Left renal pelvis (tissue), 4 donors: Measurements from ENCODE around the gene VTI1A. TPM values are rescaled to one million over a fixed set of nuclear protein-coding genes. Genes with fewer than 3 reads are reported as not detected.

Source experiments
- DNase-seq, 4 donors: peaks; one replicate each; pipeline ENCODE4 v3.0.0-alpha.2; 2013; ENCODE audit warnings: low read depth in 4 of 4, low spot score in 3 of 4
- polyA plus RNA-seq, 4 donors: library from polyadenylated mRNA; unstranded; fragments of 120-200 nt; gene quantifications; one replicate each; pipeline ENCODE4 v1.2.1, GENCODE V29; 2013; ENCODE audit not compliant: insufficient read length in 4 of 4

The VTI1A gene
- polyA plus RNA-seq, 4 donors = 13.9 to 21.5 (median 20.5) TPM

- no peak for DNase-seq
Observed at GRCh38 chr10:112741830-112742402, 294.9 kb downstream of the VTI1A start.

DNA sequence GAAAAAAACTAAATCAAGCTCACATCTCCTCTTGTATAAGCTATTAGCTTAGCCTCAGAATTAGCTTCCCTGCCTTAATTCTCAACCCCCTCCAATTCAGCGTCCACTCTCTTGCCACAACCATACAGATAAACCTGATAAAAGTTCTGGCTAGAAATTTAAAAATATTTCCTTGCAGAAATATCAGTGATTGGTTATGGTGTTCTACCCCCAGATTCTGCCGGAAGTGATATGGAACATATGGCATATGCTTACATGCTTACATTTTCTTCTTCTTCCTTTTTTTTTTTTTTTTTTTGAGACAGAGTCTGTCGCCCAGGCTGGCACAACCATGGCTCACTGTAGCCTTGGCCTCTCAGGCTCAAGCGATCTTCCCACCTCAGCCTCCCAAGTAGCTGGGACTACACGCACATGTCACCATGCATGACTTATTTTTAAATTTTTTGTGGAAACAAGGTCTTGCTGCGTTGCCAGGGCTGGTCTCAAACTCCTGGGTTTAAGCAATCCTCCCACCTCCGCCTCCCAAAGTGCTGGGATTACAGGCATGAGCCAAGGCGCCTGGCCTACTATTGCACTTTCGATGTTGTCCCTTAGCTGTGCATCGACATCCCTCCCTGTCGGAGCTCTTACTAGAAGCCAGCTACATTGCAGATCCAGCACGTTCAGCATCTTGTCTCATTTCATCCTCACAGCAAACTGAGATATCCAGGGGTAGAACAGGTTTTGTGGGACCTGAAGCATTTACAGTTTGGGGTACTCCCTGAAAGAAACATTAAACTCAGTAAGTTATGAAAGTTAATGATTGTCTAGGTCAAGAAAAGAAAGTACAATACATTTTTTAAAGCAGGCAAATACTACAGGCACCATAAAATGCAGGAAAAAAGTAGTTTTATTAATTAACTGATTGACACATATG, 297.4 kb downstream of the VTI1A start:
- no peak for DNase-seq

DNA sequence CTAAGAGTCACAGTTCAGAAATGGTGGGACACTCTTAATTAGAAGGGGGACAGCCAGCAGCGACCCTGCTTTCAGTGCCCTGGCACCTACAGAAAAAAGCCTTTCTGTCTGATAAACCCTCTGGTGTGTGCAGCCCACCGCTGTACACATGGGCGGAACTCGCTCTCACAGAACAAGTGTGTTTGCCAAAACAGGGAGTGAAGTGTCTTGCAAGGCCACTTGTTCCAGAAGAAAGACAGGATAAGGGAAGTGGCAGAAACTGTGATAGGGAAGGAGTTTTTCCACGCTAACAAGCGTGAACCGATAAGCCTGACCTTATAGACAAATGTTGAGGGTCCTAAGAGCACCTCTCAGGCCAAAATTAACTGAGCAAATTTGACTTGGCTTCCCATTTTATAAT, 299.3 kb downstream of the VTI1A start:
- DNase-seq = no peak

DNA sequence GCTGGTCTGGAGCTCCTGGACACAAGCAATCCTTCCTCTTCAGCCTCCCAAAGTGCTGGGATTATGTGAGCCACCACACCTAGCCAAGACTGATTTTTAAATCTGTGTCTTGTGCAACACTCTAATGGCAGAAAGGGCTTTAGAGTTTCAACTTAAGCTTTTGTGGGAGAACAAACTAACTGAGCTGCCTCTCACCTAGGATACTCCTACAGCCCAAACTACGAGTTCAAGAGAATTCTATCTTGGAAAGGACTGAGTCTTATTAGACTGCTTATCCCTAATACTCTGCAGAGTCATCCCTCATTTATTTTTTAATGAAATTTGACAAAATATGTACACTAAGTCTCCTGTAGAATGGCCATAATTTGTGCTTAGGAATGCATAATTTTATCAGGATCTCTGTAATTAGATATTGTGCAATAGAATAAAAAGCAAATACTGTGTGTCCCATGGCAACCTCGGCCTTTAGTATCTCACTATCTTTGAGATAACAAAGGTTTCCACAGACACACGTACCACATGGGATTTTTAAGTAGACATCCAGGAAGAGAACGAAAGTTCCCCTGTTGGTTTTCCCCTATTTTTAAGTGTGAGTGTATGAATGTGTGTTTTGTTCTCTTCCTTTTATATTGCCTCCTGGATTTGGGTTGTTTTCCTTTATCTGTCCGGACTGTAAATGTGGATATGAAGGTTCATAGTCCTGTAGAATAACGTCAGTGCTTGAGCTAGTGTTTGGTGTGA, 303.6 kb downstream of the VTI1A start:
- DNase-seq = no peak

DNA sequence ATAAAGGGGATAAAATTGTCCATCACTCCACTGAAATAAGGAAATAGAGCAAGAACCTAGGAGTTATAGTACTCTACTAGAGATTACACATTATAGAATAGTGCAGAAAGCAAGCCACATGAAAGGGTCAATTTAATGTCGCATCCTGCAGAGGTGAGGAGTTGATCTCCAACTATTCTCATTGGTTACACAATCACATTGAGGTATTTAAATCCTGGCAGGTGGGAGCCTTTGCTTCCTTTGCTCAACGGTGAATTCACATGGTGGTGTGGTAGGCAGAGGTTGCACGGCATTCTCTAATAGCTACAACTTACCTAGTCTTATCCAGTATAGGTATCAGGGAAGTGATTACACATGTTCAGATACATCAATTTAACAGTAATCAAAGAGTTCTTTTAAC, 304.6 kb downstream of the VTI1A start:
- no peak for DNase-seq

GRCh38 chr10:112752288-112752687, 305.3 kb downstream of the VTI1A start:
- DNase-seq = no peak

GRCh38 chr10:112753961-112754411, 307.0 kb downstream of the VTI1A start:
- DNase-seq = no peak

DNA sequence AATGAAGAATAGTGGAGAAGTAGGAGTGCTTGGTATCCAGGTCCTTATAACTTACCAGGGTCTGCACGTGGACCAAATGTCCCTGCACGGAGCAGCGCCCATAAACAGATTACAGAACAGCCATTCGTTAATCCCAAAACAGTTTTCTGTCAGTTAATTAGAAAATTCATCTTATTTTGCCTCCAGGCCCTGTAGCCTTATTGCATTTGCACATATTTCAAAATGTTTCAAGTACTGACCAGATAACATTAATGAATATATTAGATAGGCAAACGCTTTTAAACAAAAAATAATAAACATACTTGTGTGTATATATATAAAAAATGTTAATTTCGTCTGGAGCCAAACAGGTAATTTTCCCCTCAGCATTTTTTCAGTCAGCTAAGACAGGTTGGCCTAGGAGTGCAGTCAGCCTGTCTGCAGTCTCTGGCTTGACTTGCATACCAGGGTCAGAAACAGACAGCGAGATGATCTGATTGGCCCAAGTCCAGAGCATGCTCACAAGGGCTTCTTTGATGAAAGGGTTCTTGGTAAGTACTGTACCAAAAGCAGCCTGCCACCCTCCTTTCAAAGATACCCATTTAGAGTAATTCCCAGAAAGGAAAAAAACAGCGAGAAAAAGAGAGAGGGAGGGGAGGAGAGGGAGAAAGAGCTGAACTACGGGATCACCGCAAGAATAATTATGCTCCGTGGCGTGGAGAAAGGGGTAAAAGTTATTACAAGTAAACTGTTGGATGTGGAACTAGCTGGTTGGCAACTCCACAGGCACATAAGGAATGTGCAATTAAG, 308.6 kb downstream of the VTI1A start:
- no peak for DNase-seq

DNA sequence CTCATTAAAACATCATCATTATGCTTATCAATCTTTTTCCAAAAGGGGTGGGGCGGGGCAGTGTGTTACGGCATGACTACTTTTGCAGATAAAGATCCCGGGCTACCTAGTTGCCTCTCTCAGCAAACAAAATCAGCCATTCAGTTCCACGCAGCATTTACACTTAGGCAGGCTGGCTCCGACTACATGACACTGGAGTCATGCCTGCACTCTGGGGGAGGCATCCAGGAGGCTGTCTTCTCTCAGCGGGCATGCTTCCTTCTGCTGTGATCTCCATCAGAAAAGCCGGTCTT, 309.2 kb downstream of the VTI1A start:
- DNase-seq = no peak

GRCh38 chr10:112758961-112759360, 311.9 kb downstream of the VTI1A start:
- no peak for DNase-seq

GRCh38 chr10:112759496-112759895, 312.5 kb downstream of the VTI1A start:
- no peak for DNase-seq

DNA sequence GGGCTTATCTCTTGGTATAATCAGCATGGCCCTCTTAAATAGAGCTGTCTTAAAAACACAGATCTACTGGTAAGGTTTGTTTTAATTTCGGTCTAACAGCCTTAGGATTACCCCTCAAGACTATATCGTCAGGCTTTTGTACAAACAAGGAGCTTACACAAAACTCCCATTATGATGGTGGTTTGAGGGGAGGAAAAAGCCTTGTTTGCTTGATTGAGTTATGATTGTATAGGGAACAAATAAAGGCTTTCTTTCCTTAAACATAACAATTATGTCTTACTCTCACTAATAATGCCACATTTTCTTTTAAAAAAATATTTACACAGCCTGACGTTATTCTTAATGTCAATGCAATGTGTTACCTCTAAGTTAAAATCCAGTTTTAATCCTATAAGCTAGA, 314.2 kb downstream of the VTI1A start:
- no peak for DNase-seq

DNA sequence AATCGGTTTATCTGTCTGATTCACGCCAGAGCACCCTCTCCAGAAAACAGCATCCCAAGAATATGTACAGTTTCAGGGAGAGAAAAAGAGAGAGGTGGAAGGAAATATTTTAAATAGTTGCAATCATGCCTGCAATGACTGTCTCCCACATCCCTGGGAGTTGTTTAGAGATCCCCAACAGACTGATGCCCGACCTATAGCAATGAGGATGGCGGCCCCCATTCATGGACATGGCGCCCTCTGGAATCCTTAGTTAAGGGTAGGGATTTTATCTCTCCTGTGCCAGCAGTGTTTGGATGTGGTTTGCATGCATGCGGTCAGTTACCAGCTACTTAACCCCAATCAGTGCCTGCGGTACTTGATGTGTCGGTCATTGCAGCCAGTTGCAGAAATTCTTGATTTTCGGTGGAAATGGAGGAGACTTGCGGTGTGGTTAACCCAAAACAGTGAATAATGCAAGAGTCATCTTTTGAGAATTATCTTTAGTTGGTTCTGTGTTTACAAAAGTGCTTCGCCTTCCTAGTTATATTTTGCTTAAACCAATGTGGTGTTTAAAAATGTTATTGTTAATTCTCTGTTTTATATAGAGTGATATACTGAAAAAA, 317.0 kb downstream of the VTI1A start:
- no peak for DNase-seq

GRCh38 chr10:112765717-112766235, 318.8 kb downstream of the VTI1A start:
- no peak for DNase-seq

- no peak for DNase-seq
Observed at GRCh38 chr10:112766636-112767035, 319.6 kb downstream of the VTI1A start.

DNA sequence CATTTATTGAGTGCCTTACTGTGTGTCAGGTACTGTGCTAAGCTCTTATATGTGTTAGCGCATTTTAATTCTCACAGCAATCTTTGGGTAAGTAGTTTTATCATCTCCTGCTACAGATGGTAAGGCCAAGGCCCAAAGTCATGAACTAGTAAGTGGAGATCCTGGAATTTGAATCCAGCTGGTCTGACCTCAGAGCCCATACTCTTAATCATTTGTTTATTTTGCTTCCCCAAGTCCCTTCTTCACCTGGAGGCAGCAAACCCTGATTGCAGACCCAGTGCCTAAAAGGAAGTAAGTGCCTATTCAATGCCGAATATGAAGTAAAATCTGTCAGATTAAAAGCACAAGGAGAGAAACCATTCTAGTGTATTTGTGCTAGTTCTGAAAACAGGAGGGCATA, 320.1 kb downstream of the VTI1A start:
- no peak for DNase-seq

- no peak for DNase-seq
Observed at GRCh38 chr10:112768121-112768520, 321.1 kb downstream of the VTI1A start.

DNA sequence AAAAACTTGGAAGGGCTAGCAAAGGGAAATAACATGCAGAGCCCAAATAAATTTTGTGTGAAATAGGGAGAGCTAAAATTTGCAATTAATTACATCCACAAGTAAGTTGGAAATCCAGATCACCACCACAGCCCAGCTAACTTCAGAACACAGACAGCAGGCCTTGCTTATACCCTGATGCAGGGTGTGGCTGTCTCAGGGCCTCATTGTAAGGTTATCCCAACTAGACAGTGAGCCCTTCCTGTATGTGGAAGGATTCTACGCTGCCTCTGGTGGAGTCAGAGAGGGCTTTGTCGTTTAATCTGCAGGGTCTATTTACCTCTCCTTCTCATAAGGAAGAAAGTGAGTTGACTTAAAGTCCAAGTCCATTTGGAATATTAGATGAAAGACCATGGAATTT, 322.1 kb downstream of the VTI1A start:
- DNase-seq = no peak

GRCh38 chr10:112769611-112770370, 322.8 kb downstream of the VTI1A start:
- no peak for DNase-seq

GRCh38 chr10:112771733-112772132, 324.7 kb downstream of the VTI1A start:
- no peak for DNase-seq
